ENCODE results near the gene ORM1. TPM values are rescaled to one million over a fixed set of nuclear protein-coding genes. Genes with fewer than 3 reads are reported as not detected.

The ORM1 gene
- total and polyA plus RNA-seq, 12 donors: 0.13 to 0.70 (median 0.55) TPM; not detected in 7

- Histone ChIP-seq H3K36me3 (peaks cover 0 to 97% (median 37%) of the 10 kb centered on the region in 9 donors), H3K4me1 (peaks cover 0 to 36% (median 0%) of the 10 kb centered on the region in 9 donors), H3K27me3 (no peaks in the 10 kb centered on the region), H3K27ac (no peak overlapping the region), H3K9me3 (no peaks in the 10 kb centered on the region), H3K4me3 (no peak overlapping the region)
- 96% methylated on average over 7 of the region's 7 CpGs for WGBS, 2 donors
- TF ChIP-seq CTCF (IDR thresholded peaks at IDR 0.05): no peak
- intact Hi-C loops (cut with DNase I): no loop called here
- ATAC-seq (no peak), DNase-seq (no peak)
Observed at GRCh38 chr9:114361542-114361941, 38.6 kb downstream of the ORM1 start.

GRCh38 chr9:114362394-114362793, 39.5 kb downstream of the ORM1 start:
- H3K27ac ChIP-seq: no peak overlapping the region

GRCh38 chr9:114363424-114363823, 40.5 kb downstream of the ORM1 start:
- Histone ChIP-seq H3K27ac (peak overlapping the region in 1 of 10 donors; percentile 57), H3K36me3 (peaks cover 0 to 97% (median 36%) of the 10 kb centered on the region in 9 donors), H3K4me3 (no peak overlapping the region), H3K9me3 (no peaks in the 10 kb centered on the region), H3K4me1 (peaks cover 0 to 55% (median 0%) of the 10 kb centered on the region in 9 donors), H3K27me3 (no peaks in the 10 kb centered on the region)
- ATAC-seq (no peak), DNase-seq (no peak)
- intact Hi-C loops (cut with DNase I): no loop called here
- WGBS, 2 donors: 73 to 79% methylated on average over 2 of the region's 2 CpGs
- no peak for TF ChIP-seq CTCF (IDR thresholded peaks at IDR 0.05)

More at GRCh38 chr9:114362394-114362793, 39.5 kb downstream of the ORM1 start:
- ATAC-seq (no peak), DNase-seq (no peak)
- Histone ChIP-seq H3K4me3 (no peak overlapping the region), H3K4me1 (peaks cover 0 to 44% (median 0%) of the 10 kb centered on the region in 9 donors), H3K36me3 (peaks cover 0 to 97% (median 37%) of the 10 kb centered on the region in 9 donors), H3K9me3 (no peaks in the 10 kb centered on the region), H3K27me3 (no peaks in the 10 kb centered on the region)
- 90 to 92% methylated on average over 12 of the region's 12 CpGs for WGBS, 2 donors
- TF ChIP-seq CTCF (IDR thresholded peaks at IDR 0.05): no peak
- intact Hi-C loops (cut with DNase I): no loop called here

- Histone ChIP-seq H3K4me3 (no peak overlapping the region), H3K27ac (peak overlapping the region in 1 of 10 donors; percentile 57), H3K27me3 (no peaks in the 10 kb centered on the region), H3K4me1 (peaks cover 0 to 64% (median 0%) of the 10 kb centered on the region in 9 donors), H3K9me3 (no peaks in the 10 kb centered on the region), H3K36me3 (peaks cover 0 to 97% (median 32%) of the 10 kb centered on the region in 9 donors)
- DNase-seq: no peak
- TF ChIP-seq CTCF (IDR thresholded peaks at IDR 0.05): no peak
- intact Hi-C loops (cut with DNase I): no loop called here
- 68 to 74% methylated on average over 6 of the region's 6 CpGs for WGBS, 2 donors
- peak in 1 of 8 donors; percentile 6 for ATAC-seq
Observed at GRCh38 chr9:114364134-114365041, 41.5 kb downstream of the ORM1 start.

Data from heart right ventricle (tissue), 16 donors.